Breast epithelium (tissue), 3 donors: ENCODE measurements around the gene IGFBP1.

Source experiments
- CTCF ChIP-seq, 3 donors: fragments of 450-650 bp; IDR thresholded peaks; one replicate each; pipeline ENCODE4 v1.5.1; 2016 to 2017; ENCODE audit warnings: antibody characterized with exemption in 3 of 3, mild to moderate bottlenecking in 3 of 3, moderate library complexity in 3 of 3
- POLR2A ChIP-seq: fragments of 450-650 bp; IDR thresholded peaks from one replicate; pipeline ENCODE4 v1.6.1; 2016; ENCODE audit warnings: antibody characterized with exemption, mild to moderate bottlenecking, moderate library complexity
- POLR2AphosphoS5 ChIP-seq, 3 donors: sonication (generic); formaldehyde crosslinking; IDR thresholded peaks; one replicate each; pipeline ENCODE4 v1.6.1; 2017; ENCODE audit warnings: antibody characterized with exemption in 3 of 3

GRCh38 chr7:45894665-45895062, 6.4 kb downstream of the IGFBP1 start:
- TF ChIP-seq CTCF (IDR thresholded peaks at IDR 0.05) = no peak
- no peak for TF ChIP-seq POLR2A
- no peak for TF ChIP-seq POLR2AphosphoS5 (IDR thresholded peaks at IDR 0.05)
